Urinary bladder (tissue), 4 donors: ENCODE measurements around the gene RAD51D. TPM values are rescaled to one million over a fixed set of nuclear protein-coding genes. Genes with fewer than 3 reads are reported as not detected.

ENCODE experiments used
- DNase-seq: peaks from one replicate; pipeline ENCODE4 v3.0.0-alpha.2; 2015; ENCODE audit errors: extremely low spot score
- H3K27ac ChIP-seq: one replicate; pipeline ENCODE4 v1.5.1; 2013; ENCODE audit warnings: low read depth, mild to moderate bottlenecking, moderate library complexity
- H3K36me3 ChIP-seq: one replicate; pipeline ENCODE4 v1.6.1; 2013; ENCODE audit warnings: mild to moderate bottlenecking, moderate library complexity; ENCODE audit not compliant: insufficient read depth
- H3K4me1 ChIP-seq: one replicate; pipeline ENCODE4 v1.6.1; 2013; ENCODE audit warnings: mild to moderate bottlenecking, moderate library complexity; ENCODE audit not compliant: insufficient read depth
- H3K4me3 ChIP-seq: one replicate; pipeline ENCODE4 v1.5.1; 2013; ENCODE audit warnings: low read depth, low read length
- WGBS: extraction: QIAGEN DNeasy Blood & Tissue Kit; methylation state at CpG from one replicate; pipeline ENCODE4 v1.1.7; 2013; 5-methylcytosine and 5-hydroxymethylcytosine counted together
- polyA plus RNA-seq: library from polyadenylated mRNA; stranded (reverse); fragments of 200-250 nt; gene quantifications from one replicate; pipeline ENCODE4 v1.2.3, GENCODE V29; 2013
- total RNA-seq: library from RNA; depleted of rRNA; stranded (reverse); fragments of >200 nt; gene quantifications from one replicate; pipeline ENCODE4 v1.2.3, GENCODE V29; 2014
- donor health status: healthy with polysubstance abuse.
- donor health status: healthy.

The RAD51D gene
- total and polyA plus RNA-seq, 2 donors = 6.4 to 12.0 TPM

- Histone ChIP-seq H3K4me1 (no peaks in the 10 kb centered on the region), H3K27ac (no peak overlapping the region), H3K36me3 (no peaks in the 10 kb centered on the region), H3K4me3 (no peak overlapping the region)
- no peak for DNase-seq
- WGBS = 31% methylated on average over 1 of the region's 1 CpG
These were observed 39.1 kb downstream of the RAD51D start for GRCh38 chr17:35080536-35080935.

- DNase-seq = no peak
- peak overlapping the region; percentile 5 for H3K27ac ChIP-seq
- H3K4me3 ChIP-seq = no peak overlapping the region
- 99% methylated on average over 1 of the region's 1 CpG for WGBS
- H3K4me1 ChIP-seq = no peaks in the 10 kb centered on the region
- H3K36me3 ChIP-seq = no peaks in the 10 kb centered on the region
These were observed 39.9 kb downstream of the RAD51D start for GRCh38 chr17:35079547-35080423.

- Histone ChIP-seq H3K4me1 (no peaks in the 10 kb centered on the region), H3K36me3 (no peaks in the 10 kb centered on the region), H3K27ac (no peak overlapping the region), H3K4me3 (no peak overlapping the region)
- DNase-seq = no peak
- 100% methylated on average over 1 of the region's 1 CpG for WGBS
These were observed 42.8 kb downstream of the RAD51D start for GRCh38 chr17:35076874-35077273.

- 83% methylated on average over 2 of the region's 2 CpGs for WGBS
- Histone ChIP-seq H3K4me3 (no peak overlapping the region), H3K36me3 (no peaks in the 10 kb centered on the region), H3K27ac (no peak overlapping the region), H3K4me1 (no peaks in the 10 kb centered on the region)
- DNase-seq = no peak
These were observed 44.7 kb downstream of the RAD51D start for GRCh38 chr17:35074711-35075707.

GRCh38 chr17:35073991-35074627, 45.6 kb downstream of the RAD51D start:
- 85% methylated on average over 5 of the region's 5 CpGs for WGBS

GRCh38 chr17:35073183-35073790, 46.4 kb downstream of the RAD51D start:
- no peak overlapping the region for H3K27ac ChIP-seq
- 85% methylated on average over 3 of the region's 3 CpGs for WGBS
- DNase-seq = no peak
- no peaks in the 10 kb centered on the region for H3K36me3 ChIP-seq
- no peaks in the 10 kb centered on the region for H3K4me1 ChIP-seq
- H3K4me3 ChIP-seq = no peak overlapping the region

More at GRCh38 chr17:35073991-35074627, 45.6 kb downstream of the RAD51D start:
- Histone ChIP-seq H3K4me3 (no peak overlapping the region), H3K27ac (no peak overlapping the region), H3K36me3 (no peaks in the 10 kb centered on the region), H3K4me1 (no peaks in the 10 kb centered on the region)
- DNase-seq = no peak

- 79% methylated on average over 2 of the region's 2 CpGs for WGBS
- no peak overlapping the region for H3K4me3 ChIP-seq
- no peaks in the 10 kb centered on the region for H3K4me1 ChIP-seq
- no peak overlapping the region for H3K27ac ChIP-seq
- no peaks in the 10 kb centered on the region for H3K36me3 ChIP-seq
- no peak for DNase-seq
These were observed 50.3 kb downstream of the RAD51D start for GRCh38 chr17:35069311-35069710.

GRCh38 chr17:35068249-35068648, 51.4 kb downstream of the RAD51D start:
- Histone ChIP-seq H3K27ac (no peak overlapping the region), H3K4me3 (no peak overlapping the region), H3K4me1 (no peaks in the 10 kb centered on the region), H3K36me3 (no peaks in the 10 kb centered on the region)
- WGBS = 97% methylated on average over 2 of the region's 2 CpGs
- no peak for DNase-seq

GRCh38 chr17:35065880-35066279, 53.8 kb downstream of the RAD51D start:
- 95% methylated on average over 4 of the region's 4 CpGs for WGBS
- Histone ChIP-seq H3K4me1 (no peaks in the 10 kb centered on the region), H3K4me3 (no peak overlapping the region), H3K36me3 (no peaks in the 10 kb centered on the region), H3K27ac (no peak overlapping the region)
- DNase-seq = no peak

GRCh38 chr17:35064516-35065215, 55.0 kb downstream of the RAD51D start:
- H3K4me3 ChIP-seq = no peak overlapping the region
- no peak overlapping the region for H3K27ac ChIP-seq
- DNase-seq = no peak
- H3K4me1 ChIP-seq = no peaks in the 10 kb centered on the region
- WGBS = 87% methylated on average over 3 of the region's 3 CpGs
- no peaks in the 10 kb centered on the region for H3K36me3 ChIP-seq

- peak within 1 kb of the TSS; percentile 74 for H3K27ac ChIP-seq
- DNase-seq = peak; percentile 74
- no peaks in the 10 kb centered on the region for H3K36me3 ChIP-seq
- no peaks in the 10 kb centered on the region for H3K4me1 ChIP-seq
- H3K4me3 ChIP-seq = no peak within 1 kb of the TSS
- 7% methylated on average over 6 of the region's 6 CpGs for WGBS
These were observed 56.0 kb downstream of the RAD51D start, which contains the start of gene RFFL for GRCh38 chr17:35063514-35064223. TSS of gene RFFL (minus strand) at chr17:35063707. CDS start at chr17:35026553, 37,154 bp downstream.

- H3K36me3 ChIP-seq = no peaks in the 10 kb centered on the region
- DNase-seq = no peak
- no peak overlapping the region for H3K27ac ChIP-seq
- 96% methylated on average over 3 of the region's 3 CpGs for WGBS
- H3K4me3 ChIP-seq = no peak overlapping the region
- H3K4me1 ChIP-seq = no peaks in the 10 kb centered on the region
These were observed 57.4 kb downstream of the RAD51D start for GRCh38 chr17:35062308-35062707.
